ENCODE measurements around the gene DACH1. TPM values are rescaled to one million over a fixed set of nuclear protein-coding genes. Genes with fewer than 3 reads are reported as not detected.

The DACH1 gene
- total RNA-seq, 1 donor from 2014 or later, result 110 TPM

DNA sequence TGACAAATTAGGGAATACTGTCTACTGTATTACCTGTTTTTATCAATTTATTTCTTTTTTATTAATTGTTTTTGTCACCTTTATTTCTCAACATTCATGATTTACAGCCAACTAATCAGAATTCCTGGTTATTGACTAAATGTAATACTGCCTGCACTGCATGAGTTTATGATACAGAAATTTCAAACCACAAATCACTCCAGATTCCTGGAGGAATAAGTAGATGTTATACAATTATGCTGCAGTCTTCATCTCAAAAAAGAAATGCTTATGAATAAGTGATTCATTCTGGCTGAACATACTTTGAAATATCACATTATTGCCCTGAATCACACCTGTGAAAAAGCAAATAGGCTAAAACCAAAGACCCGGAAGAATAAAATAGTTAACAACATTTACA, 249.7 kb downstream of the DACH1 start:
- Mint-ChIP-seq H3K36me3 (ENCODE audit: unreplicated experiment) (no peaks in the 10 kb centered on the region), H3K9me3 (ENCODE audit: unreplicated experiment) (peaks cover 16% of the 10 kb centered on the region), H3K27me3 (ENCODE audit: unreplicated experiment) (peaks cover 4% of the 10 kb centered on the region), H3K27ac (ENCODE audit: unreplicated experiment) (no peak overlapping the region), H3K4me1 (ENCODE audit: low read depth, unreplicated experiment) (peaks cover 37% of the 10 kb centered on the region), H3K4me3 (ENCODE audit: unreplicated experiment) (no peak overlapping the region)
- no peak for DNase-seq
- TF ChIP-seq, protein P1, sequence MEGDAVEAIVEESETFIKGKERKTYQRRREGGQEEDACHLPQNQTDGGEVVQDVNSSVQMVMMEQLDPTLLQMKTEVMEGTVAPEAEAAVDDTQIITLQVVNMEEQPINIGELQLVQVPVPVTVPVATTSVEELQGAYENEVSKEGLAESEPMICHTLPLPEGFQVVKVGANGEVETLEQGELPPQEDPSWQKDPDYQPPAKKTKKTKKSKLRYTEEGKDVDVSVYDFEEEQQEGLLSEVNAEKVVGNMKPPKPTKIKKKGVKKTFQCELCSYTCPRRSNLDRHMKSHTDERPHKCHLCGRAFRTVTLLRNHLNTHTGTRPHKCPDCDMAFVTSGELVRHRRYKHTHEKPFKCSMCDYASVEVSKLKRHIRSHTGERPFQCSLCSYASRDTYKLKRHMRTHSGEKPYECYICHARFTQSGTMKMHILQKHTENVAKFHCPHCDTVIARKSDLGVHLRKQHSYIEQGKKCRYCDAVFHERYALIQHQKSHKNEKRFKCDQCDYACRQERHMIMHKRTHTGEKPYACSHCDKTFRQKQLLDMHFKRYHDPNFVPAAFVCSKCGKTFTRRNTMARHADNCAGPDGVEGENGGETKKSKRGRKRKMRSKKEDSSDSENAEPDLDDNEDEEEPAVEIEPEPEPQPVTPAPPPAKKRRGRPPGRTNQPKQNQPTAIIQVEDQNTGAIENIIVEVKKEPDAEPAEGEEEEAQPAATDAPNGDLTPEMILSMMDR (IDR thresholded peaks at IDR 0.05; ENCODE audit: partially characterized antibody, unreplicated experiment), result no peak

DNA sequence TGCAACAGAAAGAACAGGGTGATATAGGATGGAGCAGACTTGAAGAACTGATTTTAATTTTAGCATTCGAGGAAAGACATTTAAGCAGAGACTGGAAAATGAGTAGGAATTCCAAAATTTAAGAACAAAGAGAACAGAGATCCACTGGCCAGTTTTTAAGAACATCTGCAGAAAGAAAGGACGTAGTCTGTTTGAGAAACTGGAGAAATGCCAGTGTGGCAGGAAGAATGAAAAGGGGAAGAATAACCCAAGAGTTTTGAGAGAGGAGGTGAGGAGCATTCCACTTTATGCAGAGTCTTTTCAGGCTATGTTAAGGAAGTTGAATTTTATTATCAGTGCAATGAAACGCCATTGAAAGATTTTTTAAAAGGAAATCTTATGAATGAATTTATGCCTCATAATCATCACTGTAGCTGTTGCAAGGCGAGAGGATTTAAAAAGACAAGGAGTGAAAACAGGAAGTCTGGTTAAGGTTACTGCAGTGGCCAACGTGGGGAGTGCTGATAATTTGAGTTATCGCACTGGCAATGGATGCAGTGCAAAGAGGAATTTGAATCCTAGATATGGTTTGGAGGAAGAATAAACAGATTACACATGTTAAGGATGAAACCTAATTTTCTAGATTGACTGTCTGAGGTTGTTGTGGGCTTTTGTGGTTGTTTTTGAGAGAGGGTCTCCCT, 253.8 kb downstream of the DACH1 start:
- Mint-ChIP-seq H3K27ac (ENCODE audit: unreplicated experiment) (peak overlapping the region; percentile 1), H3K9me3 (ENCODE audit: unreplicated experiment) (peaks cover 9% of the 10 kb centered on the region), H3K4me3 (ENCODE audit: unreplicated experiment) (no peak overlapping the region), H3K4me1 (ENCODE audit: low read depth, unreplicated experiment) (peaks cover 28% of the 10 kb centered on the region), H3K27me3 (ENCODE audit: unreplicated experiment) (peaks cover 4% of the 10 kb centered on the region), H3K36me3 (ENCODE audit: unreplicated experiment) (no peaks in the 10 kb centered on the region)
- no peak for DNase-seq
- TF ChIP-seq, protein P1 (IDR thresholded peaks at IDR 0.05; ENCODE audit: partially characterized antibody, unreplicated experiment), result no peak

DNA sequence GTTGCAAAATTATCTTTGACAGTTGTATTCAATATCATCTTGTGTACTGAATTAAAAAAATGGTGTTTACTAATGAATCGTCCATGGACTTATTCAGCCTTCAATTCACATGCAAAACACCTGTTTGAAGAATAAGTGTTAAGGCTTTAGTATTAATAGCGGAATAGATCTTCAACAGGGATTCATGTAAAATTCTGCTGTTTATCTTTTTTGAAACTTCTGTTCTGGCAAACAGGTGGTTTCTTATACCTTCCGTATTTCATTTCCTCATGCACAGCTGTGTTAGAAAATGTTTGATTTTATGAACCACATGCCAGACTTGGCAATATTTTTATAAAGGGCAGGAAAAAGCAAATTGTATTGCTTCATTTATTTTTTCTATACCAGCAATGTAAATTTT, 255.7 kb downstream of the DACH1 start:
- peaks cover 4% of the 10 kb centered on the region for H3K27me3 Mint-ChIP-seq (ENCODE audit: unreplicated experiment)
- no peak overlapping the region for H3K27ac Mint-ChIP-seq (ENCODE audit: unreplicated experiment)
- peaks cover 6% of the 10 kb centered on the region for H3K9me3 Mint-ChIP-seq (ENCODE audit: unreplicated experiment)
- TF ChIP-seq, protein P1 (IDR thresholded peaks at IDR 0.05; ENCODE audit: partially characterized antibody, unreplicated experiment), result no peak
- no peak overlapping the region for H3K4me3 Mint-ChIP-seq (ENCODE audit: unreplicated experiment)
- peaks cover 21% of the 10 kb centered on the region for H3K4me1 Mint-ChIP-seq (ENCODE audit: low read depth, unreplicated experiment)
- no peak for DNase-seq
- no peaks in the 10 kb centered on the region for H3K36me3 Mint-ChIP-seq (ENCODE audit: unreplicated experiment)

DNA sequence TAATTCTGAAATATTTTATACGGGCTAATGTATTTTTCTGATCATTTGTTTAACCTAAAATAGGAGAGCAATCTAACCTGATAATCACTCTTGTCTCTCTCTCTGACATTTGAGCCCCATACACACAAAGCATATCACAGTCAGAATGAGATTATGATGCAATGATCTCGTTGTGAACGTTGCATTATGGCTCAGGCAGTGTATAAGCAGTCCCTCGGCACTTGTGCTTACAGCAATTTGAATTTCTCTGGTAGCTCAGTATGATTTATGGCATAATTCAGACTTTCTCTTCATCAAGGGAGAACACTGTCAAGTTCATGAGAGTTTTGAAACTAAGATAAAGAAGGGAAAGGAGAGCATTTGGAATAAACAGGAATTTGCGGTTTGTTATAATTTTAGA, 256.1 kb downstream of the DACH1 start:
- peaks cover 20% of the 10 kb centered on the region for H3K4me1 Mint-ChIP-seq (ENCODE audit: low read depth, unreplicated experiment)
- H3K4me3 Mint-ChIP-seq (ENCODE audit: unreplicated experiment), result no peak overlapping the region
- DNase-seq, result no peak
- H3K27ac Mint-ChIP-seq (ENCODE audit: unreplicated experiment), result peak overlapping the region; percentile 21
- TF ChIP-seq, protein P1 (IDR thresholded peaks at IDR 0.05; ENCODE audit: partially characterized antibody, unreplicated experiment), result no peak
- H3K27me3 Mint-ChIP-seq (ENCODE audit: unreplicated experiment), result peaks cover 4% of the 10 kb centered on the region
- H3K36me3 Mint-ChIP-seq (ENCODE audit: unreplicated experiment), result no peaks in the 10 kb centered on the region
- peaks cover 5% of the 10 kb centered on the region for H3K9me3 Mint-ChIP-seq (ENCODE audit: unreplicated experiment)

DNA sequence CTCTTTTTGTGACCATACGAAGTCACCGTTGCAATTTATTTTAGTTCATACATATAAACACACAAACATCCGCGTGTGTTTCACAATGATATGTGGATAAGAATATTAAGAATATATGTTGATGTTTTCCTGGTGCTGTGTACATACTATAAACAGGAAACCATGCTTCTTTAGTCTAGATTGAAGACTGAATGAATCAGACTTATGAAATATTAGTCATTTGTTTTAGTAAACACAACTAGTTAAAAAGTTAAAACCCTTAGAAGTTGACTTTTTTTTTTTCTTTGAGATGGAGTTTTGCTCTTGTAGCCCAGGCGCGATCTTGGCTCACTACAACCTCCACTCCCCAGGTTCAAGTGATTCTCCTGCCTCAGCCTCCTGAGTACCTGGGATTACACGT, 257.7 kb downstream of the DACH1 start:
- TF ChIP-seq, protein P1 (IDR thresholded peaks at IDR 0.05; ENCODE audit: partially characterized antibody, unreplicated experiment), result no peak
- H3K9me3 Mint-ChIP-seq (ENCODE audit: unreplicated experiment), result peaks cover 5% of the 10 kb centered on the region
- no peak overlapping the region for H3K27ac Mint-ChIP-seq (ENCODE audit: unreplicated experiment)
- no peak overlapping the region for H3K4me3 Mint-ChIP-seq (ENCODE audit: unreplicated experiment)
- peaks cover 3% of the 10 kb centered on the region for H3K27me3 Mint-ChIP-seq (ENCODE audit: unreplicated experiment)
- peaks cover 24% of the 10 kb centered on the region for H3K4me1 Mint-ChIP-seq (ENCODE audit: low read depth, unreplicated experiment)
- DNase-seq, result no peak
- no peaks in the 10 kb centered on the region for H3K36me3 Mint-ChIP-seq (ENCODE audit: unreplicated experiment)
